ENCODE measurements around the gene ATP8B4.
"Not testable (repeated sequence)": the region's sequence is repeated elsewhere in the genome, so short reads cannot be mapped to it uniquely, and the experiment has no call there.

ATP8B4 gene

GRCh38 chr15:50140098-50140497, 21.1 kb upstream of the ATP8B4 start:
- no peak for DNase-seq

DNA sequence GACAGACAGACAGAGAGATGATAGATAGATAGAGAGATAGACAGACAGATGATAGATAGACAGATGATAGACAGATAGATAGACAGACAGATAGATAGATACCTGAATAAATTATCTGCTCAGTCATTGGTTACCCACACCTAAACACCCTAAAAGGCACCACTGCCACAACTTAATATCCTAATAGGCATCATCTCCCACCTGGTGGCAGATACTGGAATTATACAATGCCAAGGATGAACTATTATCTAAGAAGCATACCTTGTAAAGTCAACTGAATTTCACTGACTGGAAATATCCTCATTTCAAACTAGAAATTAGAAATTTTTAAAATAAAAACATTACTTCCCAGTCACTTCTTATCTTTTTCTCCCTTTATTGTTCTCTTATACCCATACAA, 19.4 kb upstream of the ATP8B4 start:
- no peak for DNase-seq

GRCh38 chr15:50137893-50138292, 18.9 kb upstream of the ATP8B4 start:
- DNase-seq = no peak

- DNase-seq = no peak
Observed at GRCh38 chr15:50137330-50137761, 18.3 kb upstream of the ATP8B4 start.

GRCh38 chr15:50135031-50135551, 16.1 kb upstream of the ATP8B4 start:
- no peak for DNase-seq

DNA sequence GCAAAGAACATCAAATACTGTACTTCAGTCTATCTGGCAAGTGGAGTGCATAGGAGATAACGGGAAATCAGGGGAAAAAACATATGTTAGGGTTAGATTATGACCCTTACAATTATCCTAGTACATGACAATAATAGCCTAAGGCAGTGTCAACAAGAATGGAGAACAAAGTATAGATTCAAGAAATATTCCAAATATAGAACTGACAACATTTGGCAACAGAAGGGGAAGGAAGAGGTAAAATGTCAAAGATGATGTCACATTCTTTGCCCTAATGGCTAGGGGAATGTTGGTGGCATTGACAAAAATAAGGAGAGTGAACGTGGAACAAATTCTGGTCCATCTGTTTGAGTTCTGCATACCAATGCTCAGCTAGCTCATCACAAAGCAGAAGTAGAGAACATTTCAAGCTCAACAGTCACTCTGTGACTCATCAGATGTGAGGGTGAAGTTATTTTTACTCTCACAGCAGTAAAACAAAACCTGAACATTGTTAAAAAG, 15.5 kb upstream of the ATP8B4 start:
- DNase-seq = no peak

GRCh38 chr15:50132251-50132984, 13.4 kb upstream of the ATP8B4 start:
- not testable (repeated sequence) for DNase-seq

GRCh38 chr15:50131617-50132016, 12.6 kb upstream of the ATP8B4 start:
- DNase-seq = no peak

DNA sequence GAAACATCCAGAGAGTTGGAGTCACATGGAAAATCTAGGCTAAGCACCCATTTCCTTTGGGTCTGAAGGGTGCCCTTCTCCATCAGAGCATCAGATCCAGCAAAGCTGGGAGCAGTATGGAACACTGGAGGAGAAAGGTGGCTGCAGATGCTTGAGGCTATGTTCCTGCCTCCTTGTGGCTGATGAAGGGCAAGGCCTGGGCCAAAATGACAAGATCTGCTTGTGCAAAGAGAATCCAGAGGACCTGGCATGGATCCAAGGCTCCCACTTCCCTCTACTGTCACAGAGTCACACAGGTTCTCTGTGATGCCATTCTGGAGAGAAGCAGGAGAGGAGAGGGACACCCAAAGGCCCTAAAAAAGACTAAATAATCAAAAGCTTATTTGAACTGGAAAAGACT, 9.2 kb upstream of the ATP8B4 start:
- no peak for DNase-seq

GRCh38 chr15:50127255-50127777, 8.3 kb upstream of the ATP8B4 start:
- no peak for DNase-seq

GRCh38 chr15:50126072-50126471, 7.0 kb upstream of the ATP8B4 start:
- no peak for DNase-seq

- no peak for DNase-seq
Observed at GRCh38 chr15:50124631-50125030, 5.6 kb upstream of the ATP8B4 start.

DNA sequence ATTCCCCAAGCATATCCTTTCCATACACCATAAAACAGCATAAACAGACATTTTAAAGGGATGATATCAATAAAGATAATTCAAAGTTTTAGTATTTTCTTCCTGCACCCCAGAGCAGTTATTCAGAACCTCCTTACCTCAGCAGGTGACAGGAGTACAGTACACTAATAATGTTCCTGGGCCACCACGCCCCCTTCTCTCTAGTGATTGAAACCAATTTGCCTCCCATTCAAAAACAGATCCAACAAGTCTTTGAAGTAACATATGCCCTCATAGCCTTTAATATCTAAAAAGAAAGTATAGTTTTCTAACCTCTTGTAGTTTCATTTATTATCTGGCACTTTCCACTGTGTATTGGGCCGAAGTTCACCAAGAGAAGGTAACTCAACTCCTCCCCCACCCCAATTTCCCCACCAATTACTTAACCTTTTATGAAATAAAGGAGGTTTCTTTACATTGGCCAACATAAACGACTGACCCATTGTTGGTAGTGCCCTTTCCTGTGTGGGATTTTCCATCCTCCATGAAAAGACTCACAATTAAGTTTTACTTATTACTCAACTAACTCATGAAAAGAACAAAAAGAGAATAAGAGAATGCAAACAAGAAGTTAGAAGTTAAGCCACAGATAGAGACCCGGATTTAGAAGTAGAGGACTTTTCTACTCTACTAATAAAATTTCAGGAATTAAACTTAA, 5.0 kb upstream of the ATP8B4 start:
- DNase-seq = no peak

DNA sequence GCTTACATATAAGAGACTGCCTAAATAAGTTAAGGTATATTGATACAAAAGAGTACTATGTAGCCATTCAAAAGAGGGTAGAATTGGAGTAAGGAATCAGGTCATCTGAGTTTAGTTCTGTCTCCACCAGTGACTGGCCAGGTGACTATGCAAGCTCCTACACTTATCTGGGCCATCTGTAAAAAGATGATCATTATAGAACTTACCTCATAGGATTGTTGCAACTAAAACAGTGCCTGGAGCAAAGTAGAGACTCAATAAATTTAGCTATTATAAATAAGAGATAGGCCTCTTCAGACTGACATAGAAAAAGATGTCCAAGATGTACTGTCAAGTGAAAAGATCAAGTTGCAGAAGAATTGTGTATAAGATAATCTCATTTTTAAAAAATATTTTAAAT, 1.7 kb upstream of the ATP8B4 start:
- DNase-seq = no peak

DNA sequence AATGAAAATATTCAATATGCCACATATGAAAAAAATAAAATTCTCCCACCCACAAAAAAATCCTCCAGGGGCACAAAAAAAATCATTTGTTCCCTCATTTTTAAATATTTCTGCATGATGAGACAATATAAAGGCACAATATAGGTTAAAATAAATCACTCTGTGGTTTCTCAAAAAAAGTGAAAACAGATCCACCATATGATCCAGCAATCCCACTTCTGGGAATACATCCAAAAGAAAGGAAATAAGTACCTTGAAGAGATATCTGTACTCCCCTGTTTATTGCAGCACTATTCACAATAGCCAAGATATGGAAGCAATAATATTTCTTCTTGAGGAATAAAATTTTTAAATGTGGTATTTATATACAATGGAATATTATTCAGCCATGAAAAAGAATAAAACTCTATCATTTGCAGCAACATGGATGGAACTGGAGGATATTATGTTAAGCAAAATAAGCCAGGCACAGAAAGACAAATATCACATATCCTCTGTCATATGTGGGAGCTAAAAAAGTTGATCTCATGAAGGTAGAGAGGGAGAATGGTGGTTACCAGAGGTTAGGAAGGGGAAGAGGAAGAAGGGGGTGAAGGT, 1.5 kb downstream of the ATP8B4 start:
- no peak for DNase-seq

DNA sequence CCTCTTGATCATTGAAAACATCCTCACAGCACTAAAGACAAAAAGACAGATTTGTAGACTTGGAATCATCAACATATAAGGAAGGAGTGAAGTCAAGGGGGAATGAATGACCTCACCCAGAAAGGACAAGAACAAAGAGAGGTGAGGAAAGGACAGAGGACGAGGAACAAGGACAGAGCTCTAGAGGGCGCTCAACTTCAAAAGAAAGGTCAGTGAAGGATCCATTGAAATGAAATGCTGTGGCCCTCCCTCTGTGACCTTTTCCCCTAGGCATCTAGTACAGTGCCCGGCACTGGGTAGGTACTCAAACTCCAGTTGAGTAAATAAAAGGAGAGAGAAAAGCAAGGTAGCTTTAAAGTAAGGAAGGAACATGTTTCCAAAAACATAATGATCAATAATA, 2.6 kb downstream of the ATP8B4 start:
- DNase-seq = no peak

DNA sequence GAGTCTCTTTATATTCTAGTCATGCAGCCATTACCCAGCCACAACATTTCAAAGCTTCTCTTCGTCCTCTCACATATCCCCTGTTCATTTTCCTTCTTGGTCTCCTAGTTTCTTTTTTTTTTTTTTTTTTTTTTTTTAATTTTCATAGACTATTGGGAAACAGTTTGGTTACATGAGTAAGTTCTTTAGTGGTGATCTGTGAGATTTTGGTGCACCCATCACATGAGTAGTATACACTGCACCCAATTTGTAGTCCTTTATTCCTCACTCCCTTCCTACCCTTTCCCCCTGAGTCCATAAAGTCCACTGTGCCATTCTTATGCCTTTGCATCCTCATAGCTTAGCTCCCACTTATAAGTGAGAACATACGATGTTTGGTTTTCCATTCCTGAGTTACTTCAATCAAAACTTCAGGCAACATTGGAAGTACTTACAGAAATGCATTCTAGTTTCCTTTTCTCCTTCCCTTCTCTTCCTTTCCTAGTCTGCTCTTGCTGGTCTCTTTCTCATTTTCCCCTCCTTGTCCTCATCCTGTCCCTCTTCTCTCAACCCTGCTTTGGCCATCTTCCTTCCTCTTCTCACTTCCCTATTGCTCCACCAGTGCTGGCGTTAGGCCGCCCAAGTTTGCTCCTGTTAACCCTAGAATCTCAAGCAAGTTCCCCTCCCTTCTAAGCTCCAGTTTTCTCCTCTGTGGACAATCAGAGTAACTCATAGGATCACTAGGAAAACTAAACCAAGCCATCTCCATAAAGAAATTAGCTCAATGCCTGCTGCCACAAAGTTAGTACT, 4.8 kb downstream of the ATP8B4 start:
- no peak for DNase-seq

- DNase-seq = no peak
Observed at GRCh38 chr15:50113187-50113505, 5.9 kb downstream of the ATP8B4 start.

GRCh38 chr15:50112488-50113186, 6.4 kb downstream of the ATP8B4 start:
- no peak for DNase-seq

DNA sequence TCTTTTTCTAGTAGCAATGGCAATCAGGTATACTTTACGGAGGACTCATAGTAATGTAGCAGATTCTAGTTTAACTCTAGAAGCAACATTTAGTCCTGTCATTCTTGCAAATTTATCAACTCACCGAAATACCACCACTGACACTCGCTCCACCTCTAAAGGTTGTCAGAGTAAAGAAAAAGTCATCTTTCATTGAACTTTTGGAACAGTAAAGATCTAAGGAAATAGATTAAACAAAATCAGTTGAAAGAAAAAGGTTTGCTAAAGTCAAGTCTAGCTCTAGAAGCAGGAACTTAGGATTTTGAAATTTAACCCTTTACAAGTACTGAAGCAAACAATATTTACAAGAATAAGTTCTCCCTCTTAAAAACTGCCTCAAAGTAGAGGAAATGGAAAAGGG, 8.7 kb downstream of the ATP8B4 start:
- DNase-seq = no peak

DNA sequence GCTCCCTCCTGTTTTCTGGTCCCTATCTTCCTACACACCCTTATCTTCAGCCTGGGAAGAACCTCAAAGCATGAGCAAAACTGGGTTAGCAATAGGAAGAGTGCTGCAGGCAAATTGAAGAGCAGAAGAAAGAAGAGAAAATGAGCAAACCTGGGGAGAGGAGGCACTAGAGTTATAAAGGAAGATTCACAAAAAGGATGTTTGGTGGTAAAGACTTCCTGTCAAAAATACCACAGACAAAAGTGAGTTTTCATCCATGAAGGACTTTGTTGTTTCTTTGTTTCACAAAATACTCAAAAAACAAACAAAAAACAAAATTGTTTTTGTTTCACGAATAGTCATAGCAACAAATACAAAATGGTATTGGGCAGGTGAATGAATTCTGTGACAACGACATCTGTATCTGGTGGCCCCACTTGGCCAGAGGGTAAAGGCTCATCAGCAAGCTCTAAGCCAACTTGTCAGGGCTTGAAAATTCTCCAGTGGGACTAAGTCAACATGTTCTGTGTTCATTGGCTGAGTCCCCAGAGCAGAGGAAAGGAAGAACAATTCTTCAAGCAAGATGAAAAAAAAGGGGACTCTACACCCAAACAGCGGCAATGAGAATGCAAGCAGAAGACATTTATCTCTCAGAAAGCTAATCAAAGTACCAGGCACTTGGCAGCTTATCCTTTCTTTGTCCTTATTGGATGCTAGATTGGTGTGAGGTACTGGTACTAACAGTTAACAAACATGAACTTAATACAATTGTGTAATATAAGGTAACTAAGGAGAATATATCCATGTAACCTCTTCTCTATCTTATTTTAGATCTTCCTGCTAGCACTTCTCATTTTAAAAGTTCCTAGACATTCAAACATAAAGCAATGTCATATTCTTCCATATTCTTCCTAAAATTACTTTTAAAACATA, 9.7 kb downstream of the ATP8B4 start:
- peak in 1 of 6 experiments; percentile 4 for DNase-seq
